ENCODE measurements around the gene PKDREJ.

GRCh38 chr22:46244771-46245170 lies 18.4 kb downstream of the PKDREJ start:
- TF ChIP-seq CTCF (IDR thresholded peaks at IDR 0.05) (no peak), POLR2A (IDR thresholded peaks at IDR 0.05) (no peak), POLR2AphosphoS5 (IDR thresholded peaks at IDR 0.05; ENCODE audit: insufficient read depth in 1 of 2, low read depth in 1 of 2) (no peak)

All from vagina (tissue), 2 donors.